Motor neuron (in vitro differentiated cells): Measurements from ENCODE around the gene GALK2. TPM values are rescaled to one million over a fixed set of nuclear protein-coding genes. Genes with fewer than 3 reads are reported as not detected.
"Not testable (repeated sequence)": the region's sequence is repeated elsewhere in the genome, so short reads cannot be mapped to it uniquely, and the experiment has no call there.

Source experiments
- ATAC-seq, 8 experiments: fragments of 200-7000 bp; cut with Tn5 transposase; replicated peaks in 6 of 8; 2 replicates each; pipeline ENCODE4 v1.8.0; 2021; ENCODE audit warnings: mild to moderate bottlenecking in 8 of 8, moderate library complexity in 8 of 8
- H3K27ac ChIP-seq, 2 donors: fragments of 250-450 bp; sonication (Bioruptor Pico); 2 replicates each; pipeline ENCODE4 v1.9.0; 2021; ENCODE audit warnings: antibody characterized with exemption in 2 of 2, mild to moderate bottlenecking in 2 of 2, moderate library complexity in 1 of 2
- H3K4me1 ChIP-seq, 2 donors: fragments of 250-450 bp; sonication (Bioruptor Pico); replicated peaks in 1 of 2; 2 replicates each; pipeline ENCODE4 v1.6.1; 2021; ENCODE audit warnings: antibody characterized with exemption in 2 of 2, mild to moderate bottlenecking in 2 of 2, moderate library complexity in 1 of 2
- H3K4me3 ChIP-seq, 5 donors: fragments of 250-450 bp; sonication (Bioruptor Pico); 2 replicates each; pipeline ENCODE4 v1.9.0; 2021; ENCODE audit warnings: antibody characterized with exemption in 5 of 5, mild to moderate bottlenecking in 5 of 5, moderate library complexity in 4 of 5
- WGBS, 10 experiments: fragments of 450-650 bp; shearing (Covaris generic); methylation state at CpG; one replicate each; pipeline ENCODE4 v1.0.0; 2022; 5-methylcytosine and 5-hydroxymethylcytosine counted together
- in situ Hi-C, 9 experiments: fragments of 400-800 bp; cut with MboI; loops; one replicate each; pipeline ENCODE4 v1.15.0; 2021; ENCODE audit warnings: low sequenced_read_pairs in 9 of 9, low pct_unique_long_range_greater_than_20kb in 2 of 9; ENCODE audit not compliant: unreplicated experiment in 9 of 9
- total RNA-seq, 8 experiments: library from RNA; unstranded; fragments of 300-600 nt; gene quantifications; 2 replicates each; pipeline versions ENCODE4 v1.2.3 to v1.2.4, GENCODE V29; 2022

GALK2 gene
- total RNA-seq, 8 experiments from 2014 or later: 16.5 to 36.3 (median 25.8) TPM

DNA sequence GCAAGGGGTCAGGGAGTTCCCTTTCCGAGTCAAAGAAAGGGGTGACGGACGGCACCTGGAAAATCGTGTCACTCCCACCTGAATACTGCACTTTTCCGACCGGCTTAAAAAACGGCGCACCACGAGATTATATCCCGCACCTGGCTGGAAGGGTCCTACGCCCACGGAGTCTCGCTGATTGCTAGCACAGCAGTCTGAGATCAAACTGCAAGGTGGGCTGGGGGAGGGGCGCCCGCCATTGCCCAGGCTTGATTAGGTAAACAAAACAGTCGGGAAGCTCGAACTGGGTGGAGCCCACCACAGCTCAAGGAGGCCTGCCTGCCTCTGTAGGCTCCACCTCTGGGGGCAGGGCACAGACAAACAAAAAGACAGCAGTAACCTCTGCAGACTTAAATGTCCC is 184.4 kb downstream of the GALK2 start:
- H3K27ac ChIP-seq, ATAC-seq, H3K4me1 ChIP-seq, H3K4me3 ChIP-seq, in situ Hi-C loops: not testable (repeated sequence)
- no CpG with 5 or more reads among the region's 17 CpGs for WGBS, 10 experiments

- ATAC-seq: no peak
- Histone ChIP-seq H3K27ac (no peak overlapping the region), H3K4me1 (no peaks in the 10 kb centered on the region), H3K4me3 (no peak overlapping the region)
- in situ Hi-C loops: no loop called here
- 33 to 100% (median 69%) methylated on average over 1 to 3 of the region's 3 CpGs; no CpG with 5 or more reads in 2 of the 10 experiments for WGBS, 10 experiments
Observed at GRCh38 chr15:49361370-49361769, 191.3 kb downstream of the GALK2 start.

- H3K4me1 ChIP-seq: no peaks in the 10 kb centered on the region
- H3K4me3 ChIP-seq: no peak overlapping the region
- in situ Hi-C loops: no loop called here
- 82 to 100% (median 95%) methylated on average over 2 to 5 of the region's 22 CpGs; no CpG with 5 or more reads in 6 of the 10 experiments for WGBS, 10 experiments
- no peak for ATAC-seq
- H3K27ac ChIP-seq: no peak overlapping the region
Observed at GRCh38 chr15:49366496-49366895, 196.4 kb downstream of the GALK2 start.

DNA sequence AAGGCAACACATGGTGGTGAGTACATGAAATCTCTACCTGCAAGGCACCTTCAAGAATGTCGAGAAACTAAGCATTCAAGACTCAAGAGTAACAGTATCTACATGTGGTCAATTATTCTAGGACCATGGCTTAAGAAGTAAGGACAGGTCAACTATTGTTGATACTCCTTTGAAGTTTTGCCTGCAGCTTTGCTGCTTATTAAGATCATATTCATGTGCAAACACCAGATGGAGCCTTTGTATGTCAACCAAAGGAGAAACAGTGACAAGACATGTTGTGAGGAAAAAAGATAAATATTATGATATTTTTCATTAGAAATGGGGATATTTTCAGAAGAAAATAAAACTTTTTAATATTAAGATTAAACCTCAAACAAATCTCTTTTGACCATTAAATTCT is 200.7 kb downstream of the GALK2 start:
- WGBS, 10 experiments: 0 to 100% (median 83%) methylated on average over 1 of the region's 1 CpG; no CpG with 5 or more reads in 1 of the 10 experiments
- Histone ChIP-seq H3K4me3 (no peak overlapping the region), H3K27ac (no peak overlapping the region), H3K4me1 (no peaks in the 10 kb centered on the region)
- in situ Hi-C loops: no loop called here
- ATAC-seq: no peak

GRCh38 chr15:49372366-49372765 is 202.3 kb downstream of the GALK2 start:
- in situ Hi-C loops: no loop called here
- ATAC-seq: peak in 1 of 8 experiments; percentile 53
- 0 to 29% (median 15%) methylated on average over 1 of the region's 1 CpG; no CpG with 5 or more reads in 2 of the 10 experiments for WGBS, 10 experiments
- Histone ChIP-seq H3K4me1 (no peaks in the 10 kb centered on the region), H3K4me3 (no peak overlapping the region), H3K27ac (no peak overlapping the region)

- in situ Hi-C loops: no loop called here
- no peak overlapping the region for H3K4me3 ChIP-seq
- no peak for ATAC-seq
- H3K4me1 ChIP-seq: no peaks in the 10 kb centered on the region
- no peak overlapping the region for H3K27ac ChIP-seq
- 80 to 100% (median 98%) methylated on average over 1 to 4 of the region's 4 CpGs; no CpG with 5 or more reads in 6 of the 10 experiments for WGBS, 10 experiments
Observed at GRCh38 chr15:49379996-49380395, 209.9 kb downstream of the GALK2 start.

- WGBS, 10 experiments: 39 to 93% (median 69%) methylated on average over 2 to 5 of the region's 5 CpGs; no CpG with 5 or more reads in 3 of the 10 experiments
- ATAC-seq: no peak
- Histone ChIP-seq H3K27ac (no peak overlapping the region), H3K4me3 (no peak overlapping the region), H3K4me1 (no peaks in the 10 kb centered on the region)
- in situ Hi-C loops: no loop called here
Observed at GRCh38 chr15:49380912-49381311, 210.9 kb downstream of the GALK2 start.

Other genes starting within 250 kb of the GALK2 start
- 10 to 100 TPM in 1 of 8 experiments, 1 to 10 TPM in 5, under 1 TPM in 1, not detected in 1; 0.70 to 11.3 (median 3.9) TPM for gene SHC4, start 206.3 kb upstream of the GALK2 start, total RNA-seq
- gene SECISBP2L, start 123.8 kb upstream of the GALK2 start, total RNA-seq: 10 to 100 TPM; 27.1 to 58.8 (median 35.3) TPM
- 100 to 1,000 TPM in 4 of 8 experiments, 10 to 100 TPM in 4; 55.0 to 128 (median 86.1) TPM for gene COPS2, start 14.6 kb upstream of the GALK2 start, total RNA-seq